HG02759 (cell line): ENCODE data around the gene MPHOSPH9.

Source experiments
- ATAC-seq: cut with Tn5 transposase; IDR thresholded peaks from one replicate; pipeline ENCODE4 v1.9.1; 2021; ENCODE audit warnings: mild to moderate bottlenecking, moderate library complexity; ENCODE audit not compliant: unreplicated experiment

Gene MPHOSPH9

DNA sequence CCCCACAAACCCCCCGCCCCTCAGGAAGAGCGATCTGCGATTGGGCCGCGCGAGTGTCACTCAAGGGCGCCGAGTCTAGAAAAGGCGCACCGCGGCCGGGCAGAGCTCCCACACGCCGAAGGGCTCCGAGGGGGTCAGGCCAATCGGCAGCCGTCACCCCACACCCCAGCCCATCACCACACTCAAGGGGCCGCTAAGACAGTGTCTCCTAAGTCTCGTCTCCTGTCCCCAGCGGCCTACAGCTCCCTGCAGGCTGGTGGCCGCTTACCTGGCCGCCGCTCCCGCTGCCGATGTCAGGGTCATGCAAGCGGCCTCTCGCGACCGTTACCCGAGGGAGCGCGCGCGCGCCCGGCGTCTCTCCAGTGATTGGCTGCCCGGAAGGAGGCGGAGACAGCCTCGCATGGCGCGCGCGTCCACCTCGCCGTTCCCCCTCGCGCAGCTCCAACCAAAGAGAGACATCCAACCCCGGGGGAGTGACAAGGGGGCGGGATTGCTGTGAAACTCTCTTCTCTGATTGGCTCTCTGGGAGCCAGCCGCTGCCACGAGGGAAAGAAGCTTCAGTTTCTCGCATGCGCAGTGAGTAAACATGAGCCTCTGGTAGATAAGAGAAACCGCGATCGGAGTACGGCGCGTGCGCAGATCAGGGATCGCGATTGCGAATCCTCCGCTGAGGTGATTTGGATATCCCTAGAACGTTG, at the start of gene MPHOSPH9, which contains the start of gene MTRFR:
Gene MPHOSPH9, minus strand, starts transcription at position 335 of the 698 bp plus-strand sequence. CDS start 2,777 bp downstream, outside the sequence.
Gene MTRFR, plus strand, starts transcription at position 630 of the 698 bp plus-strand sequence. CDS start 20,239 bp downstream, outside the sequence.
- ATAC-seq, result peak; percentile 88

DNA sequence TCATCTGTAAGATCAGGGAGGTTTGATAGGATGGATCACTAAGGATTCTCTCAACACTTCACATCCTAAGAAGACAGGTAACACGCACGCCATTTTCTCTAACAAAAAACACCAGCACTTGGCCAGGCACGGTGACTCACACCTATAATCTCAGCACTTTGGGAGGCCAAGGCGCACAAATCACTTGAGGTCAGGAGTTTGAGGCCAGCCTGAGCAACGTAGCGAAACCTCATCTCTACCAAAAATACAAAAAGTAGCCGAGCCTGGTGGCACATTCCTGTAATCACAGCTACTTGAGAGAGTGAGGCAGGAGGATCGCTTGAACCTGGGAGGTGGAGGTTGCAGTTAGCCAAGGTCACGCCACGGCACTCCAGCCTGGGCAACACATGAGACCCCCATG, 49.2 kb upstream of the MPHOSPH9 start:
- ATAC-seq, result no peak

- ATAC-seq, result no peak
Measured at GRCh38 chr12:123280971-123281370, 48.0 kb upstream of the MPHOSPH9 start.

- peak; percentile 73 for ATAC-seq
Measured at GRCh38 chr12:123278101-123278627, 45.2 kb upstream of the MPHOSPH9 start.

DNA sequence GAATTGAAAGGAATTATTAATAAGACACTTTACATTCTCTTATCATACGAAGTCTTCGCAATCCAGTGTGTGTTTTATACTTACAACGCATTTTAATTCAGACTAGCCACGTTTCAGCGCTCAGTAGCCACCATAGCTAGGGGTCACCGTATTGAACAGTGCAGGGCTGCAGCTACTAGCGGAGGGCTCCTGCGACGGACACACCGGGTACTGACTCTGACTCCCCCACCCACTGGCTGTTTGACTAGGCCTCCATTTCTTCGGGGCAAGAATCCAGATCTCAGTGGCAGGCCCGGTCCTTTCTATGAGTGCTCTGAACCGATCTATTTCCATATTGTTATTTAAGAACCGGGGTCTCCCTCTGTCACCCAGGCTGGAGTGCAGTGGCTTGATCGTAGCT, 40.2 kb upstream of the MPHOSPH9 start:
- ATAC-seq, result no peak

- peak; percentile 75 for ATAC-seq
Measured at GRCh38 chr12:123271001-123271668, 38.2 kb upstream of the MPHOSPH9 start.

DNA sequence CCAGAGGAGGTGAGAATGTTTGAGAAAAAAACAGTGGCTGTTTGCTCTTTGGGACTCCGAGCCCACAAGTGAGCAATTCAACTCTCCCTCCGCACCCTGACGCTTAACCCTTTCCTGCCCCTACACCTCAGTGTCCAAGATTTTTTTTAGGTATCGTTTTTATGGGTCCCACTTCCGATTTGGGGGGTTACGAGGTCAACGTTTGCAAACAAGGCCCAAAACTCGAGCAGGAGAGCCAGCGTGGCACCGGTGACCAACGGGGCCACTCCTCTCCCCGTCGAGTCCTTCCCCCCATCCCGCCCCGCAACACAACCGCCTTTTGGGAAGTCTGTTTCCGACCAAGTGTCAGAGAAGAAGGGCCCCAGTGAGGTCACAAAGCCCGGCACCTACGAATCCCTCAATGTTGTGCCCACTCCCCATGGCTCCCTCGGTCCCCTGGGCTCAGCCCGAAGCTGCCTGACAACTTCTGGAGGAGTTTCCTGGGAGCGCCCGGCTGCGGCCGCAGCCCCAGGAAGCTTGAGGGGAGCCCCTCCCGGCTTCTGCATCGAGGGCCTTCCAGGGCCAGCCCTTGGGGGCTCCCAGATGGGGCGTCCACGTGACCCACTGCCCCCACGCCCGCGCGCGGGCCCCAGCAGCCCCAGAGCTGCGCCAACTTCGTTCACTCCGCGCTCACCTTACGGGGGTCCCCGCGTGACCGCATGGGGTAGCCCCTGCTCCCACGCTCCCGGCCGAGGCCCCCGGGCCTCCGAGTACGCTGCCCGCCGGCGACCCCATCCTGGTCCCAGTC, 37.5 kb upstream of the MPHOSPH9 start:
- peak; percentile 13 for ATAC-seq

DNA sequence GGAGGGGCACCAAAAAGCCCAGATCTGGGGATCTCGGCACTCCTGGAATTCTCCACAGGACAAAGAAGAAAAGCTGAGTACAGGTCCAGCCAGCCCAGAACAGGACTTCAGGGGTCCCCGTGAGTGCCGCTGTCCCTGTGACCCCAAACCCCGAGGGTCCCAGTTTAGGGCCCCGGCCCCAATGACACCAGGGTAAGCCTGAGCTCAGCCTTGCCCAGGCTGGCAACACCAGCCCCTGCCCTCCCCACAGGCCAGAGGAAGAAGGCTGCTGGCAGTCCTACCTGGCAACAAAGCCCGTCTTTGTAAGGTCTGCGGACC, 36.9 kb upstream of the MPHOSPH9 start:
- ATAC-seq, result no peak

GRCh38 chr12:123269395-123269892, 36.5 kb upstream of the MPHOSPH9 start:
- ATAC-seq, result no peak

GRCh38 chr12:123268850-123269249, 35.9 kb upstream of the MPHOSPH9 start:
- no peak for ATAC-seq

DNA sequence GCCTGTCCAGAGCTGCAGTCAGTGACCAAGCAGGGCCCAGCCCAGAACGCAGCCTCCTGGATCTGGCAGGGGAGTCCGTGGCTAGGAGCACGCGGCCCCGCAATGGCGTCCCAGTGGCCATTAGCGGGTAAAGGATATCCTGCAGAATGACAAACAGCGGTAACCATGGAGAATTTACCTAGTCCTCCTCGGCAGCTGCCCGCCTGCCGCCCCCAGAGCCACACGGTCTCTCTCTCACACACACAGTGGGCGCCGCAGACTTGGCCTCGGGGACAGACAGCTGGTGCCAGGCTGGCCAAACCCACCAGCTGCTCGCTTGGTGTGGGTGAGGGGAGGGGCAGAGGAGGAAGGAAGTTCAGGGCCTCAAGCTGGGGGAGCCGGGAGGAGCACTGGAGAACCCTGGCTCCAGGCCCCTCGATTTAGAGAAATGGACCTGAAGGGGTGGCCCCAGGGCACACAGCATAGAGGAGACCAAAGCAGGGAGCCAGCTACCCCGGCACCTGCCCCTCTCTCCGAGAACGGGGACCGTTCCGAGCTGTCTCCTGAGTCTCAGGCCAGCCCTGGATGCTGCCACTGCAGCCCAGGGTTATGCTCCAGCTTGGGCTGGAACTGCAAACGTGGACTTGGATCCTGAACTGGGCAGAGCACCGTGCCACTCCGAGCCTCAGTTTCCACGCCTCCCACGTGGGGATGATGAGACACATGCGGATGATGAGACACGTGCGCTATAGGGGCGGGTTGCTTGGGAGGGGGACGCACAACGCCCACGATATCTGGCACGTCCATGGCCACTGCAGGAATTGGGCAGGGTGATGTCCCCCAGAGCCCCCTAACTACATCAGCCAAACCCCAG, 35.3 kb upstream of the MPHOSPH9 start:
- ATAC-seq, result no peak

GRCh38 chr12:123267335-123267920, 34.5 kb upstream of the MPHOSPH9 start:
- ATAC-seq, result no peak

DNA sequence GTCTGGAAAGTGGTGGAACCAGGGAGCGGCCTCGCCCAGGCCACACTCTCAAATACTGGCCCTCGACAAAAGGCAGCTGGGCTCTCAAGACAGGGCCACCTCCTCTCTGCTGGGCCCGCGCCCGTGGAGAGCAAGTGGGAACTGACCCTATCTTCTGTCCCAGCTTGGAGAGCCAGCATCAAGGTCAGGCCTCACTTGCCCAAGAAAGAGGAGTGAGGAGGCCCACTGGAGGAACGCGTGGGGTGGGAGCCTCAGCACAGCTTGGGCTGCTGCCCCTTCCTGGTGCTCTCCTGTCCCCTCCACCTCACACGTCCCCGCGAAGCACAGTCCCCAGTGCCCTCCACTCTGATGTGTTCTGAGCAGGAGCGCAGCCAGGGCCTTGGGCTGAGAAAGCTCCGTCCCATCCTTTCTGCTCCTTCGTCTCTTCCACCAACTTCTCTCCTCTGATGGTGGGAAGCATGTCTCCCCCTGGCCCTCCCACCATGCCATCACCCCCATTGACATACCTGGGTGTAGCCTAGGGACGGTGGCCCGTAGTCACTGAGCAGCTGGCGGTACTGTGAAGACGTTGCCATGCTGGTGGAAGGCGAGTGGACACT, 33.8 kb upstream of the MPHOSPH9 start:
- no peak for ATAC-seq

- ATAC-seq, result no peak
Measured at GRCh38 chr12:123265851-123266678, 33.1 kb upstream of the MPHOSPH9 start.

- no peak for ATAC-seq
Measured at GRCh38 chr12:123264642-123265041, 31.7 kb upstream of the MPHOSPH9 start.

DNA sequence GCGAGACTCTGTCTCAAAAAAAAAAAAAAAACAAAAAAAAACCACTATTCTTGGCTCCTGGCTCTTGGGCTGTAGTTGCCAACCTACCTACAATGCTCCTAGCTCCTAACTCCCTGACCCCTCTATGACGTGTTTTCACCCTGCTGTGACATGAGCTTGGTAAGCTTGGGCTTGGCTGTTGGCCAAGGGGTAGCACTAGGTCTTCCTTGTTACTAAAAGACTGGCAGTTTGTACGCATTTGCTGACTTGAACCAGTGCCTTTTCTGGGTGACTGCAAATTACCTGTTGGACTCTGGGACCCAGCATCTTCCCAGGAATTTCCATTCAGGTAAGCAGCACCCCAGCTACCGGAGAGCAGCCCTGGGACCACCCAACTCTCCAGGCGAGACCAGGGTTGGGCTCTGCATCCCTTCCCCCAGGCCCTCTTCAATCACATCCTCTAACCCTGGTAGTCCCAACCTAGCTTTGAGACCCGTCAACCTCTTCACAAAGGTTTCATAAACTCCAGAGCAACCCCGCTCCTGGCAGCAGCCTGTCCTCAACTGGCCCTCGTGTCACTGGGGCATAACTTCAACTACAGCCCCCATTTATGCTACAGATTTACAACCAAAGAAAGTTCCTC, 30.4 kb upstream of the MPHOSPH9 start:
- ATAC-seq, result no peak

GRCh38 chr12:123261196-123261595, 28.3 kb upstream of the MPHOSPH9 start:
- ATAC-seq, result no peak

DNA sequence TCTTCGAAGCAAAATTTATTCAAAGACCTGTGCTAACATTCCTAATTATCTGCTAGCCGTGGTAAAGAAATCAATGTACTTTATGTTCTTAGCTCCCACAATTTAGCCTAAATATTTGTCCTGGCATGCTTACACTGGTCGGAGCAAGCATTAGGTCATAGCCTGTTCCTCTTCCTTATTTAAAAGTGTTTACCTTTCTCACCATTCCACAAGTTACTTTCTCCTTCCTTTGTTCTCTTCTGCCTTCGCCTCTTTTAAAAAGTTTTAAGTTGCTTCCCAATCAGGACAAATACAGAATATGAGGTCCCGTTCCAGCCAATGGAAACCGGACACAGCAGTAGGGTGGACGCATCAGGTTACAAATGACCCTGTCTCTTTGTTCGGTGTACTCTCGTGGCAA, 27.1 kb upstream of the MPHOSPH9 start:
- no peak for ATAC-seq
